A549 treated with GW870086 at 1 μM for 4 hours (cell line): Measurements from ENCODE around the gene MAGT1. TPM values are rescaled to one million over a fixed set of nuclear protein-coding genes. Genes with fewer than 3 reads are reported as not detected.

ENCODE experiments used
- total RNA-seq: library from RNA; stranded (reverse); fragments of 200-300 nt; extraction: Qiagen RNA extraction; gene quantifications from 5 replicates; pipeline ENCODE4 v1.2.3, GENCODE V29; 2022; ENCODE audit warnings: low read depth

MAGT1 gene
- 32.0 to 49.0 TPM (median 40.0 TPM) in 5 replicates for total RNA-seq

DNA sequence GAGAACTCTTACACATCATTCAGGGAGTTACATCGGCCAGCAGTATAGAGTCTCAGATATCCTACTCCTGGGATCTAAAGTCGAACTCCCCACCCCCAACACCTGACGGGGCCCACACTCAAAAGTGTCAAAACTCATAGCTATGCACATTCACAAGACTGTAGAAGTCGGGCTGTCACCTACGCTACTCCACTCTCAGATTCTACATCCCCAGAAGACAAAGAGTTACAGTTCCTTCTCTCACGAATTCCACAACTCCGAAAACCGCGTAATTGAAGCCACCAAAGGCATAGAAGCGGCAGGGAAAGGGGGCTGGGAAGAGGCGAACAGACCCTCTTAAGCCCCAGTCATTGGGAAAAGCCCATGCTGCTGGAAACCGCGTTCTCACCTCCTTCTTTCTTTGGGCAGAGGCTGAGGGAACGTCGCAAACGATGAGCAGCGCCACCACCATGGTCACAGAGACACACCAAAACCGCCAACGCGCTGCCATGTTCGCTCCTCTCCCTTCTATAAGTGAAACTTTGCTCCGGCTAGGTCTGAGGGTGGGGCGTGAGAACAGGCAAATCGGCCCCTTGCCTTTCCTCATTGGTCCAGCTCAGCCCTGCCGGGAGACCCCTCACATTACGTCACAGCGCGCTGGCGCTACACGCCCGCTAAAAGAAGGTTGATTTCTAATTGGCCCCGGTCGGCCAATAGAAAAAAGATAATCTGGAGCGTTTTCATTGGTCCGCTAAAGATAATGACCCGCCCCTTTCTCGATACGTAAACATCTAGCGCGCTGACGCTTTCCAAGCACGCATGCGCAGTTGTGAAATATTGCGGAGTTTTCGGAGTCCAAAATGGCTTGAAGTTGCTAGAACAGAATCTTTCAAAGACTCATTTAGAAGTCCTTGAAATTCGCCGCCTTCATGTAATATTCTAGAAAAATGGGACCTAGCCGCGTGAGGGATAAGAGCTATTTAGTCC is at the start of gene MAGT1:
MAGT1 (minus strand) TSS at position 515 of the 966 bp plus-strand sequence; CDS start at position 490, 25 bp downstream.

DNA sequence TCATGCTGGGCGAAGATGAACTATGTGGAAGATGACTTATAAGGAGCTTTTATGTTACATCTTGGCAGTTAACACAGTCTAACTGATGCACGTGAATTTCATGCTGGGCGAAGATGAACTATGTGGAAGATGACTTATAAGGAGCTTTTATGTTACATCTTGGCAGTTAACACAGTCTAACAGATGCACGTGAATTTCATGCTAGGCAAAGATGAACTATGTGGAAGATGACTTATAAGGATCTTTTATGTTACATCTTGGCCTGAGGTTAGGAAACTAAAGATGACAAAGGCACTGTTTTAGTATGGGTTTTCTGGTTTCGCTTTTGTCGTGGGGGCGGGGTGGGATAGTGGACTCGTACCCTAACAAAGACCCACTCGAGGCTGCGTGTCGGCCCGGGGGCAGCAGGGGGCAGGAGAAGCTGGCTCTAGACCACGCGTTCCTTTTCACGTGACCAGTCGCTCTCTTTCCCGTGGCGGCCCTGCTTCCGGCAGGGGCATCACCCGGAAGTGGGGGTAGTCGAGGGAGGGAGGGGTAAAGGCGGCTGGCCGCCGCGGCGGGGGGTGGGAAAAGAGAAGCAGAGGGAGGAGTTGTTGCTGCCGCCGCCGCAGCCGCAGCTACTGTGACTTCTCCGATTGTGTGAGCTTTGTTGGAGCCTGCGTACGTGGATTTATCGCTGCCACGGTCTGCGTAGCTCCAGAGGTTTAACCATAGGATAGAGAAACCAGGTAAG is 15.0 kb upstream of the MAGT1 start, which contains the start of gene ATP7A:
ATP7A (plus strand) TSS at position 586 of the 733 bp plus-strand sequence. CDS start 60,949 bp downstream, outside the sequence.

DNA sequence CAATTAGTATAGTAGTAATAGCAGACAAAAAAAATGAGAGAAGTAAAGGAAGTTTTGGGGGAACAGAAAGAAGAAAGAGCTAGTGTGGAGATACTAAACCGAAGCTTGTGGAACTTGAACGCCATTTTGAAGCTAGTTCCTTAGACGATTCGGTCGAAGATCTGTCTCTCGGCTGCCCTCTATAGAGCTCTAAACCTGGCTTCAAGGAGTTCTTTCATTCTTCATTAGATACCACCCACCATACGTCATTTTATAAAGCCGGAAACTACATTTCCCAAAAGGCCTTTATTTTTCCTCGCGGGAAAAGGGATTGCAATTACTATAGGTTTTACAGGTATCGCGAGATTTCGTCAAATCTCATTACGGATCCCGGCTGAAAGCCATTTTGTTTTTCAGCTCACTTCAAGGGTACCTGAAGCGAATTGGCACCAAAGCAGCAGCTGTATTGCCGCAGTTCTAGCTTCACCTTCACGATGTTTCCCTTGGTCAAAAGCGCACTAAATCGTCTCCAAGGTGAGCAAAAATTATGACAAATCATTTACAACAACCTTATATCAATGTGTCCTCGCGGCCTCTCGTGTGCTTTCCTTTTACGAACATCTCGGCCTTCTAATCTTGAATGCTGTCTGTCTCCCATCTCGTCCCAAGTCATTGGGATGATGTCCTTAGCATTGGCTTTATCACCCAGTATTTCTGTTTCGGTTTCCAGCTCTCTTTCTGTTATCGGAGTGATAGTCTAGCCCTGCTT is 4.0 kb upstream of the MAGT1 start, which contains the start of gene COX7B:
COX7B (plus strand) TSS at position 388 of the 748 bp plus-strand sequence; CDS start at position 474, 86 bp downstream.

DNA sequence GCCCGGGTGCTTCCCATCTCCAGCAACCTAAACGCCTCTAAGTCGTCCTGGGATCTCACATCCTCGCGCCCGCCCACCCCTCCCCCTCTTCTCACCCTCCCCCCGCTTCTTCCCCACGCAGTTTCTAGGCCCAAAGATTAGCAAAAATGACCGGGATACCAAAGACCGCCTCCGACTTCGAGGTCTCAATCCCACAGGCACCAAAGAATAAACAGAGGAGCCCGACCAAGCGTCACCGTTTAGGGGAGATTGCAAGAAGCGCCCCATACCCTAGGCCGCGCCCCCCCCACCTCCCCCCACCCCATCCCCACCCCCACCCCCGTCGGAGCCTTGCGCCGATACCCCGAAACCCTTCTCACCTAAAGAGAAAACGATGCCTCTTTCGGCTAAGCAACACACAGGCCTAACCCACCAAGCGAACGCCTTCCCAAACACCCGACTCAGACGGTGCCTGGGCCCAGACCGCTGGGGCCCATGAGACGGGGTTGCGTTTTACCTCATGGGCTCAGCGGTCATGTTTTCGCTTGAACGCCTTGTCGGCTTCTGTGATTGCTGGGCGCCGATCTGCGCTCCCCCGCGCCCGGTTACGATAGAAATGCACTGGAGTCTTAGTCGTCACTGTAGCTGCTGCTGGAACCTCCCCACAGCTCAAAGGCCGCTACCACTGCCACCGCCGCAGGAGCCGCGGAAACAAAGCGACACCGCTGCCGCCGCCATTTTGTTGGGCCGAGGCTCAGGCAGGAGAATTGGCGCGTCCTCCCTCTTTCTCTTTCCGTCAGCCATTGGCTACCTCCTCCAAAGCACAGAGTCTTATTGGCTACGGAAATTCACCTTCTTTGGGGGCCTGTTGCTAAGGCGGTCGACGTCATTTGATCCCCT is 109.5 kb downstream of the MAGT1 start, which contains the start of gene ATRX:
ATRX (minus strand) TSS at position 731 of the 879 bp plus-strand sequence; CDS start at position 516, 215 bp downstream.

Other genes with a start within 250 kb of the MAGT1 start
- gene ATRX, start 109.2 kb downstream of the MAGT1 start, total RNA-seq, result 14.8 to 23.6 TPM (median 20.6 TPM) in 5 replicates
- 571 to 740 TPM (median 607 TPM) in 5 replicates for gene COX7B, start 4.0 kb upstream of the MAGT1 start, total RNA-seq
- gene ATP7A, start 15.3 kb upstream of the MAGT1 start, total RNA-seq, result 2.6 to 3.7 TPM (median 3.6 TPM) in 5 replicates
- gene PGAM4, start 74.2 kb upstream of the MAGT1 start, total RNA-seq, result 0.35 to 0.55 TPM (median 0.44 TPM) in 4 of 5 replicates, not detected in the other
- 534 to 637 TPM (median 606 TPM) in 5 replicates for gene PGK1, start 208.8 kb upstream of the MAGT1 start, total RNA-seq
- 10.0 to 14.1 TPM (median 11.7 TPM) in 5 replicates for gene TAF9B, start 244.2 kb upstream of the MAGT1 start, total RNA-seq